Measurements from ENCODE around the gene UBE3D. TPM values are rescaled to one million over a fixed set of nuclear protein-coding genes. Genes with fewer than 3 reads are reported as not detected.

UBE3D gene
- total and polyA plus RNA-seq, 2 experiments from 2014 or later: 17.5 to 31.4 TPM

GRCh38 chr6:82872185-82872584 is 193.5 kb downstream of the UBE3D start:
- Histone ChIP-seq H3K4me2 (no peak overlapping the region), H3K9me2 (ENCODE audit: insufficient read depth) (0 out of 2 replicates have a peak, but pooled peaks cover 9% of the 10 kb centered on the region), H3K36me3 (ENCODE audit: insufficient read depth) (no peaks in the 10 kb centered on the region), H3K4me1 (ENCODE audit: insufficient read depth) (no peaks in the 10 kb centered on the region; the same call in 1 of the 2 replicates), H3K4me3 (no peak overlapping the region), H3K27ac (ENCODE audit: low read depth) (no peak overlapping the region), H3K27me3 (ENCODE audit: insufficient read depth) (no peaks in the 10 kb centered on the region), H4K20me1 (replicated peaks; ENCODE audit: insufficient read depth) (no peaks in the 10 kb centered on the region), H2AFZ (no peak overlapping the region), H3K79me2 (replicated peaks; ENCODE audit: insufficient read depth) (no peaks in the 10 kb centered on the region), H3F3A (replicated peaks; ENCODE audit: low read depth) (no peaks in the 10 kb centered on the region)
- DNase-seq (ENCODE audit: low spot score) (no peak), ATAC-seq (no peak)
- Mint-ChIP-seq H3K27me3 (ENCODE audit: insufficient read depth, low read depth, poor library complexity) (peaks cover 2% of the 10 kb centered on the region), H3K9me3 (no peaks in the 10 kb centered on the region), H3K27ac (no peak overlapping the region), H3K36me3 (ENCODE audit: low read depth) (no peaks in the 10 kb centered on the region), H3K4me1 (peaks cover 4% of the 10 kb centered on the region; the same call in 1 of the 3 replicates), H3K4me3 (no peak overlapping the region)
- TF ChIP-seq ZNF331 (CRISPR knock-in tag; IDR thresholded peaks at IDR 0.05; ENCODE audit: low read depth): no peak
- no peak for TF ChIP-seq ZNF462 (CRISPR knock-in tag; IDR thresholded peaks at IDR 0.05)
- no peak for TF ChIP-seq CREB1 (CRISPR knock-in tag; IDR thresholded peaks at IDR 0.05; ENCODE audit: low read depth)
- no peak for TF ChIP-seq ETS1 (IDR thresholded peaks at IDR 0.05)
- TF ChIP-seq REST (IDR thresholded peaks at IDR 0.05; ENCODE audit: unreplicated experiment): no peak
- no peak for TF ChIP-seq NANOG (IDR thresholded peaks at IDR 0.05; ENCODE audit: borderline replicate concordance)
